Measurements from ENCODE around the gene SIN3A. TPM values are rescaled to one million over a fixed set of nuclear protein-coding genes. Genes with fewer than 3 reads are reported as not detected.
"Not testable (repeated sequence)": the region's sequence is repeated elsewhere in the genome, so short reads cannot be mapped to it uniquely, and the experiment has no call there.

The SIN3A gene
- total RNA-seq, 2 experiments from 2014 or later, result 100 to 111 TPM

DNA sequence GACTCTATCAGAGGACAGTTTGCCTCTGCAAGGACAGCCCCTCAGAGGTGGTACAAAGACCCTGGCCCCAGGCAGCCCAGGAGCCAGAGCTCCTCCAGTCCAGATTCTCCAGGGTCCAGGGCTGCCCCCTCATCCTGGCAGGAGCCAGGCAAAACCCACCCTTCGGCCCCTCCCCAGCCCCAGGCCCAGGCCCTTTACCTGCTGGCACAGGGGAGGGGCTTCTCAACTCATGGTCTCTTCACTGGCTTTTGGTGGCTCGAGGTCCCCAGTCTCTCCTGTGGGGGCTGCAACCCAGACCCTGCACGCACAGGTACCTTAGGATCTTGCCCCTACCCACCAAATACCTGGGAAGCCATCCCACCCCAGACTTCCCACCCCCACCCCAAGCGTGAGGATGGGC is 96.1 kb downstream of the SIN3A start:
- no peaks in the 10 kb centered on the region for H3K27me3 Mint-ChIP-seq
- no peak overlapping the region for H3K27ac Mint-ChIP-seq
- H3K4me1 Mint-ChIP-seq, result peaks cover 9% of the 10 kb centered on the region
- H3K9me3 Mint-ChIP-seq (ENCODE audit: low read depth), result peaks cover 1% of the 10 kb centered on the region
- no peak for DNase-seq
- peaks cover 26% of the 10 kb centered on the region for H3K36me3 Mint-ChIP-seq
- CTCF ChIA-PET, result no interaction called here
- no peak overlapping the region for H3K4me3 Mint-ChIP-seq
- ATAC-seq, result no peak

GRCh38 chr15:75354454-75354853 is 97.0 kb downstream of the SIN3A start:
- Mint-ChIP-seq H3K36me3 (peaks cover 34% of the 10 kb centered on the region), H3K4me1 (peaks cover 18% of the 10 kb centered on the region), H3K27me3 (peaks cover 4% of the 10 kb centered on the region), H3K4me3 (no peak overlapping the region), H3K9me3 (ENCODE audit: low read depth) (peaks cover 6% of the 10 kb centered on the region), H3K27ac (no peak overlapping the region)
- CTCF ChIA-PET, result interaction anchor here (1.1 kb wide), 2 partner anchors 13 to 17 kb away, joined by 3 read pairs; no protein-coding TSS in a partner anchor
- DNase-seq (no peak), ATAC-seq (no peak)

DNA sequence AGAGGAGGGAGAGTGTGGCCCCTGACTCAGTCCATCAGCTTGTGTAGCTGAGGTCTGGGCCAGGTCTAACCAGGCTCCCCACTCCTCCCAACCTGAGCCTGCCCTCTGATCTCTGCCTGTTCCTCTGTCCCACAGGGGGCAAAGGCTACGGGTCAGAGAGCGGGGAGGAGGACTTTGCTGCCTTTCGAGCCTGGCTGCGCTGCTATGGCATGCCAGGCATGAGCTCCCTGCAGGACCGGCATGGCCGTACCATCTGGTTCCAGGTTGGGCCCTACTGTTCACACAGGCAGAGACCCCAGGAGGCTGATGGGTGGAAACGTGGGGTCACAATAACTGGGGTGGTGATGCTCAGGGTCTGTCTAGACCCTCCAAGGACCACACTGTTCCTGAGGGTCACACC is 97.9 kb downstream of the SIN3A start:
- ATAC-seq (no peak), DNase-seq (no peak)
- Mint-ChIP-seq H3K27ac (no peak overlapping the region), H3K36me3 (peaks cover 36% of the 10 kb centered on the region), H3K4me3 (no peak overlapping the region), H3K4me1 (peaks cover 21% of the 10 kb centered on the region), H3K27me3 (peaks cover 4% of the 10 kb centered on the region), H3K9me3 (ENCODE audit: low read depth) (peaks cover 6% of the 10 kb centered on the region)
- CTCF ChIA-PET, result interaction anchor here (0.6 kb wide), 1 partner anchor 286 kb away, joined by 3 read pairs; no protein-coding TSS in a partner anchor

- Mint-ChIP-seq H3K4me3 (no peak overlapping the region), H3K36me3 (peaks cover 36% of the 10 kb centered on the region), H3K4me1 (peaks cover 24% of the 10 kb centered on the region), H3K27me3 (peaks cover 7% of the 10 kb centered on the region), H3K27ac (no peak overlapping the region), H3K9me3 (ENCODE audit: low read depth) (peaks cover 6% of the 10 kb centered on the region)
- ATAC-seq, result no peak
- CTCF ChIA-PET, result no interaction called here
- DNase-seq, result no peak
These were observed 99.1 kb downstream of the SIN3A start for GRCh38 chr15:75352186-75353080.

DNA sequence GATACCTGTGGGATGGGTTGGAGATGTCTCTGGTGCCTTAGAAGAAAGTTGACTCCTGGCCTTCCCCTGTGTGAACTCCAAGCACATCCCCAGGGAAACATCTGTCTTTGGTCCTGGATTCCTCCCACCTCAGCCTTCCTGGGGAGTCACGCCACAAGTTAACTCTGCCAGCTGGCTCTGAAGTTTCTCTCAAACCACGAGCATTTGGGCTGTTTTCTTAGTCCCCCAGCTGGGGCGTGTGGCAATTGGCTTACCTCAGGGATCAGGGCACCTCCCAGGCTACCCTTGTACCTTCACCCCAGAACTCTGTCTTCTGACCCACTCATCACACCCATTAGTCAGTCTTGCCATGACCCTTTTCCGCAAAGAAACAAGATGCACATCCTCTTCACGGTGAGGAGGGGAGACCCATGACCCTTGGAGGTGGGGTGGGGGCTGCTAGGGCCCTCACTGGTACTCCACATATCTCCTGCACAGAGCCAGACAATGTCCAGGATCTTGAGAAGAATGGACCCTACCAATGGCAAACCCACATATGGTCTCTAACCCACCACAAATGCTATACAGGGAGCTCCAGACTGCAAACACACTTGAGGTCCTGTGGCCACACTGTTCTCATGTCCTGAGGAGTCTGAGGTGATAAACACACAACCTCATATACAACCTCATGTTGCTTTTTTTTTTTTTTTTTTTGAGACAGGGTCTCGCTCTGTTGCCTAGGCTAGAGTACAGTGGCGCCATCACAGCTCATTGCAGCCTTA is 100.7 kb downstream of the SIN3A start:
- Mint-ChIP-seq H3K4me1 (peaks cover 31% of the 10 kb centered on the region), H3K9me3 (ENCODE audit: low read depth) (peaks cover 9% of the 10 kb centered on the region), H3K27me3 (peaks cover 19% of the 10 kb centered on the region), H3K36me3 (peaks cover 43% of the 10 kb centered on the region), H3K4me3 (no peak overlapping the region), H3K27ac (peak overlapping the region; percentile 98)
- CTCF ChIA-PET, result interaction anchor here (0.6 kb wide), 1 partner anchor 17 kb away, joined by 5 read pairs; no protein-coding TSS in a partner anchor
- ATAC-seq, result no peak
- no peak for DNase-seq

GRCh38 chr15:75349851-75350588 is 101.5 kb downstream of the SIN3A start:
- CTCF ChIA-PET, result interaction anchor here (0.6 kb wide), 1 partner anchor 18 kb away, joined by 5 read pairs; no protein-coding TSS in a partner anchor
- DNase-seq (peak; percentile 95), ATAC-seq (peak; percentile 88)
- peaks cover 31% of the 10 kb centered on the region for H3K4me1 Mint-ChIP-seq
- H3K27me3 Mint-ChIP-seq, result peaks cover 24% of the 10 kb centered on the region
- peak overlapping the region; percentile 98 for H3K27ac Mint-ChIP-seq
- H3K4me3 Mint-ChIP-seq, result peak overlapping the region; percentile 60
- peaks cover 9% of the 10 kb centered on the region for H3K9me3 Mint-ChIP-seq (ENCODE audit: low read depth)
- H3K36me3 Mint-ChIP-seq, result peaks cover 43% of the 10 kb centered on the region

GRCh38 chr15:75349351-75349669 is 102.2 kb downstream of the SIN3A start:
- H3K36me3 Mint-ChIP-seq, result peaks cover 43% of the 10 kb centered on the region
- ATAC-seq; DNase-seq; H3K4me3 Mint-ChIP-seq; H3K9me3 Mint-ChIP-seq (ENCODE audit: low read depth); CTCF ChIA-PET: not testable (repeated sequence)
- H3K27me3 Mint-ChIP-seq, result peaks cover 24% of the 10 kb centered on the region
- H3K27ac Mint-ChIP-seq, result peak overlapping the region; percentile 98
- H3K4me1 Mint-ChIP-seq, result peaks cover 31% of the 10 kb centered on the region

- H3K4me1 Mint-ChIP-seq, result peaks cover 31% of the 10 kb centered on the region
- H3K27me3 Mint-ChIP-seq, result peaks cover 24% of the 10 kb centered on the region
- CTCF ChIA-PET, result no interaction called here
- ATAC-seq, result no peak
- no peak overlapping the region for H3K27ac Mint-ChIP-seq
- H3K9me3 Mint-ChIP-seq (ENCODE audit: low read depth), result peaks cover 9% of the 10 kb centered on the region
- DNase-seq, result no peak
- no peak overlapping the region for H3K4me3 Mint-ChIP-seq
- H3K36me3 Mint-ChIP-seq, result peaks cover 43% of the 10 kb centered on the region
These were observed 102.7 kb downstream of the SIN3A start for GRCh38 chr15:75348562-75349350.

- Mint-ChIP-seq H3K4me1 (peaks cover 31% of the 10 kb centered on the region), H3K36me3 (peaks cover 40% of the 10 kb centered on the region), H3K9me3 (ENCODE audit: low read depth) (peaks cover 9% of the 10 kb centered on the region), H3K27ac (no peak overlapping the region), H3K27me3 (peaks cover 24% of the 10 kb centered on the region), H3K4me3 (no peak overlapping the region)
- CTCF ChIA-PET, result no interaction called here
- ATAC-seq, result no peak
- DNase-seq, result no peak
These were observed 103.4 kb downstream of the SIN3A start for GRCh38 chr15:75348034-75348561.

DNA sequence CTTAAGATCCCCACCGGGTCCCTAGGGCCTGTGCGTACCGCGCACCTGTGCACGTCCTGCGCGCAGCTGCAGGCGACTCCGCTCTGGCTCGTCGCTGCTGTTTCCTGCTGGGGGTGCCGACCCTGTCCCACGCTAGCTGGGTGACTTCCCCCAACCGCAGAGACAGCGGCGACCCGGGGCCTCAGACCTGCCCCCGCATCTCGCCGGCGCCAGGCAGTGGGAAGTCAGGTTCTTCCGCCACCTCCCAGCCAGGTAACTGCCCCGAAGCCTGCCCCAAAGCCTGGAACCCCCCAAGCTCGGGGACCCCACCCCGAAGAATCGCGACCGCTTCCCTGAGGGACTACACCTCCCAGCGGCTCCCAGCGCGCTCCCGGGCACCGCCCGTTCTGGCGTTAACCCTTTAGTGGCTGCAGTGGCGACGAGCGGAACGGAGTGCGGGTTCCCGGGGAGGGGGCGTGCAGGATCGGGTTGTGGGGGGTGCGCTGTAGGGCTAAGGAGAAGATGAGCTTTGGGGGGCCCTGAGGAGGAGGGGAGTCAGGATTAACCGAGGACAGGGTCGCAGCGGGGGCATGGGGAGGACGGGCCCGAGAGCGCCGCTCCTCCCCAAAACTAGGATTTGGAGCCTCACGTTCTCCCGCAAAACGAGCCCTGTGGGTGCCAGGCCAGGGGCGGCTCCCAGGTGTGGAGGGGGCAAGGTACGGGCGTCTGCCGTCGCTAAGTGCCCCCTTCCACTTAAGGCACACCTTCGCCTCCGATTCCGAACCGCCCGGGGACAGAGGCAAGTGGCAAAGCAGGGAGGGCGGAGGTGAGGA is 104.1 kb downstream of the SIN3A start:
- peaks cover 9% of the 10 kb centered on the region for H3K9me3 Mint-ChIP-seq (ENCODE audit: low read depth)
- peaks cover 24% of the 10 kb centered on the region for H3K27me3 Mint-ChIP-seq
- DNase-seq, result no peak
- peaks cover 36% of the 10 kb centered on the region for H3K36me3 Mint-ChIP-seq
- peak overlapping the region; percentile 41 for H3K4me3 Mint-ChIP-seq
- H3K27ac Mint-ChIP-seq, result peak overlapping the region; percentile 7
- CTCF ChIA-PET, result no interaction called here
- no peak for ATAC-seq
- peaks cover 31% of the 10 kb centered on the region for H3K4me1 Mint-ChIP-seq

DNA sequence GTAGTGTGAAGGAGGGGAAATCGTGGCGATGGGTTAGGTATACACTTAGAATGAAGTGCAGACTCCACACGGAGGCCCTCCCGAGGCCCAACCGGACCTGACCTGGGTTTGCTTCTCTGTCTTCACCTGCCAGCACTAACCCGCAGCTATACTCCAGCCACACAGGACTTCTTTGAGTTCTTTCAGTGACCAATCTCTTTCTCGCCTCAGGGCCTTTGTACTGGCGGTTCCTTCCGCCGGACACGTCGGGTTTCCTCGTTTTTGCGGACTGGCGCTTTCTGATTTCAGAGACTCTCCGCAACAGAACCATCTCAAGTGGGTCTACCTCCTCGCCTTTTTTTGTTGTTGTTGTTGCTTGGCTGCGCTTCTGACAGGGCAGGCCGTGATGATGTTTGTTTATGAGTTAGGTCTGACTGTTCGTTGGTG is 104.7 kb downstream of the SIN3A start, which contains the start of gene NEIL1:
TSS of gene NEIL1 (plus strand) at position 244 of the 426 bp plus-strand sequence. CDS start 1,867 bp downstream, outside the sequence.
- Mint-ChIP-seq H3K27me3 (peaks cover 24% of the 10 kb centered on the region), H3K27ac (peak within 1 kb of the TSS; percentile 7), H3K4me3 (peak within 1 kb of the TSS; percentile 41), H3K4me1 (peaks cover 31% of the 10 kb centered on the region), H3K36me3 (peaks cover 31% of the 10 kb centered on the region), H3K9me3 (ENCODE audit: low read depth) (peaks cover 9% of the 10 kb centered on the region)
- no peak for DNase-seq
- CTCF ChIA-PET, result no interaction called here
- no peak for ATAC-seq
